KMS-11 (cell line): ENCODE results near the gene PTPN4.

Source experiments
- H2AFZ ChIP-seq: fragments of 200-600 bp; sonication (generic); 2 replicates; pipeline ENCODE4 v1.6.1; 2016; ENCODE audit warnings: antibody characterized with exemption, mixed run types, low read depth
- H3K27ac ChIP-seq: fragments of 200-600 bp; sonication (generic); 2 replicates; pipeline ENCODE4 v1.6.1; 2016; ENCODE audit warnings: mild to moderate bottlenecking, mixed run types
- H3K27me3 ChIP-seq: fragments of 200-600 bp; sonication (generic); 2 replicates; pipeline ENCODE4 v1.6.1; 2017; ENCODE audit warnings: mild to moderate bottlenecking, low read depth, mixed run types, moderate library complexity; ENCODE audit not compliant: insufficient read depth
- H3K36me3 ChIP-seq: fragments of 200-600 bp; sonication (generic); 2 replicates; pipeline ENCODE4 v1.6.1; 2017; ENCODE audit warnings: mild to moderate bottlenecking, mixed run types; ENCODE audit not compliant: insufficient read depth
- H3K4me1 ChIP-seq: fragments of 200-600 bp; sonication (generic); 2 replicates; pipeline ENCODE4 v1.6.1; 2016; ENCODE audit warnings: mild to moderate bottlenecking, low read depth, mixed run types; ENCODE audit not compliant: poor library complexity, severe bottlenecking
- H3K4me2 ChIP-seq: fragments of 200-600 bp; sonication (generic); 2 replicates; pipeline ENCODE4 v1.7.0; 2016; ENCODE audit warnings: mild to moderate bottlenecking, mixed run types
- H3K4me3 ChIP-seq: fragments of 200-600 bp; sonication (generic); IDR thresholded peaks from 2 replicates; pipeline ENCODE4 v1.6.1; 2017; ENCODE audit warnings: low read depth, low read length, mixed read lengths; ENCODE audit not compliant: insufficient read depth
- H3K79me2 ChIP-seq: fragments of 200-600 bp; sonication (generic); 2 replicates; pipeline ENCODE4 v1.6.1; 2016; ENCODE audit warnings: low read depth, mixed run types; ENCODE audit not compliant: insufficient read depth
- H3K9ac ChIP-seq: fragments of 200-600 bp; sonication (generic); 2 replicates; pipeline ENCODE4 v1.6.1; 2016; ENCODE audit warnings: mild to moderate bottlenecking, mixed run types
- H4K20me1 ChIP-seq: fragments of 200-600 bp; sonication (generic); 2 replicates; pipeline ENCODE4 v1.6.1; 2016; ENCODE audit warnings: mild to moderate bottlenecking, mixed run types; ENCODE audit not compliant: insufficient read depth
- TF ChIP-seq, protein P1 (sequence below): fragments of 200-600 bp; sonication (generic); conservative IDR thresholded peaks from 2 replicates; pipeline ENCODE4 v1.6.1; 2017; ENCODE audit warnings: low read depth, mild to moderate bottlenecking, antibody characterized with exemption, low read length, moderate library complexity, mixed read lengths

The PTPN4 gene

GRCh38 chr2:119856469-119856901, 96.8 kb downstream of the PTPN4 start:
- Histone ChIP-seq H3K4me1 (no peaks in the 10 kb centered on the region), H3K36me3 (no peaks in the 10 kb centered on the region), H2AFZ (no peak overlapping the region), H3K4me3 (no peak overlapping the region), H3K4me2 (no peak overlapping the region), H3K27ac (no peak overlapping the region), H3K27me3 (no peaks in the 10 kb centered on the region), H3K79me2 (no peaks in the 10 kb centered on the region; the same call in 1 of the 2 replicates), H3K9ac (no peak overlapping the region), H4K20me1 (no peaks in the 10 kb centered on the region)
- TF ChIP-seq, protein P1, sequence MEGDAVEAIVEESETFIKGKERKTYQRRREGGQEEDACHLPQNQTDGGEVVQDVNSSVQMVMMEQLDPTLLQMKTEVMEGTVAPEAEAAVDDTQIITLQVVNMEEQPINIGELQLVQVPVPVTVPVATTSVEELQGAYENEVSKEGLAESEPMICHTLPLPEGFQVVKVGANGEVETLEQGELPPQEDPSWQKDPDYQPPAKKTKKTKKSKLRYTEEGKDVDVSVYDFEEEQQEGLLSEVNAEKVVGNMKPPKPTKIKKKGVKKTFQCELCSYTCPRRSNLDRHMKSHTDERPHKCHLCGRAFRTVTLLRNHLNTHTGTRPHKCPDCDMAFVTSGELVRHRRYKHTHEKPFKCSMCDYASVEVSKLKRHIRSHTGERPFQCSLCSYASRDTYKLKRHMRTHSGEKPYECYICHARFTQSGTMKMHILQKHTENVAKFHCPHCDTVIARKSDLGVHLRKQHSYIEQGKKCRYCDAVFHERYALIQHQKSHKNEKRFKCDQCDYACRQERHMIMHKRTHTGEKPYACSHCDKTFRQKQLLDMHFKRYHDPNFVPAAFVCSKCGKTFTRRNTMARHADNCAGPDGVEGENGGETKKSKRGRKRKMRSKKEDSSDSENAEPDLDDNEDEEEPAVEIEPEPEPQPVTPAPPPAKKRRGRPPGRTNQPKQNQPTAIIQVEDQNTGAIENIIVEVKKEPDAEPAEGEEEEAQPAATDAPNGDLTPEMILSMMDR, result no peak

DNA sequence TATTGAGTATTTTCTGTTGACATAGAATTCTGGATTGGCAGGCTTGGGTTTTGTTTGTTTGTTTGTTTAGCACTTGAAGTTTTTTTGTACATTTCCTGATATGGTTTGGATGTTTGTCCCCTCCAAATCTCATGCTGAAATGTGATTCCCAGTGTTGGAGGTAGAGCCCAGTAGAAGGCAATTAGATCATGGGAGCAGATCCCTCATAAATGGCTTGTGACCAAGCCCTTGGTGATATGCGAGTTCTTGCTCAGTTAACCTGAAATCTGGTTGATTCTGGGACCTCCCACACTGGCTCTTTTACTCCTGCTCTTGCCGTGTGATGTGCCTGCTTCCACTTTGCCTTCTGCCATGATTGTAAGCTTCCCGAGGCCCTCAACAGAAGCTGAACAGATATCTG, 98.0 kb downstream of the PTPN4 start:
- Histone ChIP-seq H3K79me2 (no peaks in the 10 kb centered on the region; the same call in 1 of the 2 replicates), H3K27me3 (no peaks in the 10 kb centered on the region), H2AFZ (no peak overlapping the region), H3K4me2 (no peak overlapping the region), H4K20me1 (no peaks in the 10 kb centered on the region), H3K27ac (no peak overlapping the region), H3K4me3 (no peak overlapping the region), H3K4me1 (no peaks in the 10 kb centered on the region), H3K9ac (no peak overlapping the region), H3K36me3 (no peaks in the 10 kb centered on the region)
- TF ChIP-seq, protein P1, result no peak

DNA sequence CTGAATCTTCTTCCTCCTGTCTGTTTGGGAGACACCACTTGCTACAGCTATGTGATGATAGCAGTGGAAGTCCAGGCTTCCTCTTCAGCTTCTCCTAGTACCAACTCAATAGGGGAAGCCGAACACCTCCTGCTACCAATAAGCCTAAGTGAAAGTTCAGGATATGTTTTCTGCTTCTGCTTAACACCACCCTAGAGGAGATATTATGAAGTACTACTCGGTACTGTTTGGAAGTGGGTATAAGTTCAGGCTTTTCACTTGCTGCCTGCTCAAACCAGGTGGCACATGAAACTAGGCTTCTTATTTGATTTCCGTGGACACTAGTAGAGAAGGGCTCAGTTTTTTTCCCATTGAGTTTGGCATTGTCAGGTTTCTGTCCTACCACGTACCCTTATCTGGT, 99.8 kb downstream of the PTPN4 start:
- Histone ChIP-seq H3K4me3 (no peak overlapping the region), H3K27me3 (no peaks in the 10 kb centered on the region), H3K27ac (no peak overlapping the region), H2AFZ (no peak overlapping the region), H3K4me1 (no peaks in the 10 kb centered on the region), H3K4me2 (no peak overlapping the region), H3K79me2 (no peaks in the 10 kb centered on the region; the same call in 1 of the 2 replicates), H3K9ac (no peak overlapping the region), H3K36me3 (no peaks in the 10 kb centered on the region), H4K20me1 (no peaks in the 10 kb centered on the region)
- TF ChIP-seq, protein P1, result no peak

DNA sequence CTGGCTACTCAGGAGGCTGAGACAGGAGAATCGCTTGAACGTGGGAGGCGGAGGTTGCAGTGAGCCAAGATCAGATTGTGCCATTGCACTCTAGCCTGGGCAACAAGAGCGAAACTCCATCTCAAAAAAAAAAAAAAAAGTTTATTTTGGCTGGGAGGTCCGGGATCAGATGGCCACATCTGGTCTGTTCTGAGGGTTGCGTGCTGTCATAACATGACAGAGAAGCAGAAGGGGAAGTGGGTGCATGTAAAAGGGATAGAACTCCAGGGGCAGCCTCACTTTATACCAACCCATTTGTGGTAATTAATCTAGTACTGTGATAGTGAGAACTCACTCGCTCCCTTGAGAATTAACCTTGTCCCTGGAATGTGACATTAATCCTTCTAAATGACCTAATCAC, 101.2 kb downstream of the PTPN4 start:
- no peaks in the 10 kb centered on the region for H3K4me1 ChIP-seq
- no peaks in the 10 kb centered on the region for H4K20me1 ChIP-seq
- no peak overlapping the region for H3K9ac ChIP-seq
- H3K4me2 ChIP-seq, result no peak overlapping the region
- H3K79me2 ChIP-seq, result no peaks in the 10 kb centered on the region; the same call in 1 of the 2 replicates
- no peak overlapping the region for H3K4me3 ChIP-seq
- no peak overlapping the region for H2AFZ ChIP-seq
- H3K27ac ChIP-seq, result no peak overlapping the region
- no peaks in the 10 kb centered on the region for H3K27me3 ChIP-seq
- TF ChIP-seq, protein P1, result no peak
- H3K36me3 ChIP-seq, result no peaks in the 10 kb centered on the region
